GM18858 (cell line): ENCODE results near the gene JMJD1C.
A peak's percentile ranks its signal among the peaks of the same experiment; 100 is the strongest.
"Not testable (repeated sequence)": the region's sequence is repeated elsewhere in the genome, so short reads cannot be mapped to it uniquely, and the experiment has no call there.

Experiments
- ATAC-seq: cut with Tn5 transposase; IDR thresholded peaks from one replicate; pipeline ENCODE4 v1.9.1; 2021; ENCODE audit not compliant: unreplicated experiment

JMJD1C gene

GRCh38 chr10:63465293-63466143 is at the start of gene JMJD1C:
TSS of gene JMJD1C (minus strand) at chr10:63465977. CDS start at chr10:63465662, 315 bp downstream.
- peak; percentile 48 for ATAC-seq

GRCh38 chr10:63515002-63515763 is 49.4 kb upstream of the JMJD1C start:
- no peak for ATAC-seq

- ATAC-seq: no peak
These were observed 40.8 kb upstream of the JMJD1C start for GRCh38 chr10:63506554-63506953.

GRCh38 chr10:63505562-63505961 is 39.8 kb upstream of the JMJD1C start:
- no peak for ATAC-seq

- no peak for ATAC-seq
These were observed 38.5 kb upstream of the JMJD1C start for GRCh38 chr10:63504145-63504881.

- ATAC-seq: no peak
These were observed 37.6 kb upstream of the JMJD1C start for GRCh38 chr10:63503395-63503794.

GRCh38 chr10:63502832-63503231 is 37.1 kb upstream of the JMJD1C start:
- ATAC-seq: no peak

GRCh38 chr10:63501954-63502353 is 36.2 kb upstream of the JMJD1C start:
- no peak for ATAC-seq

GRCh38 chr10:63500551-63500950 is 34.8 kb upstream of the JMJD1C start:
- not testable (repeated sequence) for ATAC-seq

- no peak for ATAC-seq
These were observed 32.9 kb upstream of the JMJD1C start for GRCh38 chr10:63498665-63499064.

GRCh38 chr10:63497321-63497720 is 31.5 kb upstream of the JMJD1C start:
- ATAC-seq: no peak

- ATAC-seq: peak; percentile 55
These were observed 30.8 kb upstream of the JMJD1C start for GRCh38 chr10:63496561-63496960.

- no peak for ATAC-seq
These were observed 29.2 kb upstream of the JMJD1C start for GRCh38 chr10:63494951-63495350.

GRCh38 chr10:63493004-63493403 is 27.2 kb upstream of the JMJD1C start:
- no peak for ATAC-seq

GRCh38 chr10:63492317-63492690 is 26.5 kb upstream of the JMJD1C start:
- ATAC-seq: not testable (repeated sequence)

- ATAC-seq: no peak
These were observed 26.0 kb upstream of the JMJD1C start for GRCh38 chr10:63491588-63492316.

- ATAC-seq: no peak
These were observed 24.1 kb upstream of the JMJD1C start for GRCh38 chr10:63489838-63490237.

- no peak for ATAC-seq
These were observed 22.2 kb upstream of the JMJD1C start for GRCh38 chr10:63487990-63488389.

GRCh38 chr10:63483983-63484382 is 18.2 kb upstream of the JMJD1C start:
- ATAC-seq: no peak

- ATAC-seq: no peak
These were observed 16.1 kb upstream of the JMJD1C start for GRCh38 chr10:63481815-63482421.
